Spleen (tissue), 11 donors: ENCODE measurements around the gene GLS. TPM values are rescaled to one million over a fixed set of nuclear protein-coding genes. Genes with fewer than 3 reads are reported as not detected.

ENCODE experiments used
- DNase-seq: peaks from one replicate; pipeline ENCODE4 v3.0.0-alpha.2; 2020
- H3K27ac ChIP-seq, 8 donors: fragments of 200-600 bp; sonication (generic) in 7 of 8; 1 replicate in 4 of 8; 2 replicates in 4 of 8; pipeline versions ENCODE4 v1.5.0 to v1.8.0; 2016 to 2021; ENCODE audit warnings: inconsistent platforms in 4 of 8, mild to moderate bottlenecking in 4 of 8, moderate library complexity in 1 of 8
- H3K27me3 ChIP-seq, 7 donors: fragments of 200-600 bp; sonication (generic) in 6 of 7; replicated peaks in 1 of 7; 1 replicate in 4 of 7; 2 replicates in 3 of 7; pipeline versions ENCODE4 v1.5.0 to v1.8.0; 2016 to 2021; ENCODE audit warnings: inconsistent platforms in 3 of 7, mild to moderate bottlenecking in 1 of 7
- H3K36me3 ChIP-seq, 6 donors: fragments of 200-600 bp; sonication (generic) in 5 of 6; 1 replicate in 4 of 6; 2 replicates in 2 of 6; pipeline versions ENCODE4 v1.5.0 to v1.8.0; 2016 to 2021; ENCODE audit warnings: inconsistent platforms in 2 of 6
- H3K4me1 ChIP-seq, 6 donors: fragments of 200-600 bp; sonication (generic) in 5 of 6; 1 replicate in 3 of 6; 2 replicates in 3 of 6; pipeline versions ENCODE4 v1.5.0 to v1.8.0; 2016 to 2021; ENCODE audit warnings: inconsistent platforms in 3 of 6
- H3K4me3 ChIP-seq, 8 donors: fragments of 200-600 bp; sonication (generic) in 7 of 8; 1 replicate in 4 of 8; 2 replicates in 4 of 8; pipeline versions ENCODE4 v1.5.0 to v1.8.0; 2016 to 2021; ENCODE audit warnings: inconsistent platforms in 4 of 8, mild to moderate bottlenecking in 4 of 8, moderate library complexity in 2 of 8
- H3K9me3 ChIP-seq, 8 donors: fragments of 200-600 bp; sonication (generic) in 7 of 8; 1 replicate in 4 of 8; 2 replicates in 4 of 8; pipeline versions ENCODE4 v1.5.0 to v1.8.0; 2016 to 2021; ENCODE audit warnings: inconsistent platforms in 4 of 8
- POLR2A ChIP-seq, 3 donors: fragments of 450-650 bp; IDR thresholded peaks; one replicate each; pipeline ENCODE4 v1.5.1; 2017; ENCODE audit warnings: antibody characterized with exemption in 3 of 3, mild to moderate bottlenecking in 1 of 3
- POLR2AphosphoS5 ChIP-seq, 3 donors: sonication (generic); formaldehyde crosslinking; IDR thresholded peaks; one replicate each; pipeline ENCODE4 v1.5.1; 2017; ENCODE audit warnings: antibody characterized with exemption in 3 of 3
- WGBS, 5 donors: extraction: QIAGEN DNeasy Blood & Tissue Kit in 3 of 5; methylation state at CpG; one replicate each; pipeline versions ENCODE4 v1.1.5 to v1.1.7; 2013 to 2018; 5-methylcytosine and 5-hydroxymethylcytosine counted together
- intact Hi-C: fragments of 100-400 bp; cut with DNase I; formaldehyde crosslinking; loops from one replicate; pipeline ENCODE4 v1.15.0; 2023; ENCODE audit warnings: low total_unique reads
- polyA plus RNA-seq, 3 donors: library from polyadenylated mRNA; stranded (reverse); fragments of 200-250 nt; gene quantifications; one replicate each; pipeline ENCODE4 v1.2.1, GENCODE V29; 2013
- total RNA-seq, 7 donors: library from RNA; depleted of rRNA in 3 of 7; stranded (reverse); fragments of >200 nt in 3 of 7; fragmentation: NEBNext Ultra II Directional in 4 of 7; extraction: Animal tissue kit (Norgen Biotek cat#: 25700) in 4 of 7; gene quantifications; one replicate each; pipeline versions ENCODE4 v1.1.0 to v1.2.1, GENCODE V29; 2016 to 2021
- TF ChIP-seq, protein P1 (sequence below), 11 experiments: fragments of 200-600 bp in 7 of 11; fragments of 450-650 bp in 4 of 11; sonication (generic) in 4 of 11; IDR thresholded peaks in 8 of 11; conservative IDR thresholded peaks in 3 of 11; 1 replicate in 7 of 11; 2 replicates in 4 of 11; pipeline versions ENCODE4 v1.4.0 to v1.8.0; 2016 to 2021; ENCODE audit warnings: antibody characterized with exemption in 11 of 11, inconsistent platforms in 4 of 11, mild to moderate bottlenecking in 1 of 11
- donor health status: healthy with polysubstance abuse.
- donor health status: DM: no; HTN: no; CAD: no; lungs with moderate emphysema.
- donor health status: DM: no; HTN: no; CAD: no.
- donor health status: Bipolar disorder and iron deficiency.
- donor health status: healthy.
- donor health status: DM: no; HTN: no; CAD: no.
- donor health status: DM: yes; HTN: yes; CAD: no.

Gene GLS
- total and polyA plus RNA-seq, 10 donors, result 42.3 to 254 (median 176) TPM

DNA sequence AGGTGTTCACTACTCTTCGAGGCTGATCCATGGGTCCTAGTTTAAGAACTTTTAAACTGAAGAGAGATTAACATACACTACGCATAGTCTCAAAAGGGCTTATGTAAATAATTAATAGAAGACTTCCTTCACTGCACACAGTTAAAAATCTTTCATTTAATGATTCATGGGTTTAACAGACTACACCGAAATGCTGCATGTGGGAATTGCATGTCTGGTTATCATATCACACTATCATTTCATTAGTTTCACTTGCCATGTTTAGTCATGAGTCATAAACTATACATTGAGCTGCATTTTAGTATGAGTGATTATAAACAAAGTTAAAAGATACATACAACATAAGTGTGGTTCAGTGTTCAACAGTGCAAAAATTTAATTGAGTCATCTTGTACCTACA lies 31.2 kb downstream of the GLS start:
- DNase-seq, result no peak
- TF ChIP-seq, protein P1, sequence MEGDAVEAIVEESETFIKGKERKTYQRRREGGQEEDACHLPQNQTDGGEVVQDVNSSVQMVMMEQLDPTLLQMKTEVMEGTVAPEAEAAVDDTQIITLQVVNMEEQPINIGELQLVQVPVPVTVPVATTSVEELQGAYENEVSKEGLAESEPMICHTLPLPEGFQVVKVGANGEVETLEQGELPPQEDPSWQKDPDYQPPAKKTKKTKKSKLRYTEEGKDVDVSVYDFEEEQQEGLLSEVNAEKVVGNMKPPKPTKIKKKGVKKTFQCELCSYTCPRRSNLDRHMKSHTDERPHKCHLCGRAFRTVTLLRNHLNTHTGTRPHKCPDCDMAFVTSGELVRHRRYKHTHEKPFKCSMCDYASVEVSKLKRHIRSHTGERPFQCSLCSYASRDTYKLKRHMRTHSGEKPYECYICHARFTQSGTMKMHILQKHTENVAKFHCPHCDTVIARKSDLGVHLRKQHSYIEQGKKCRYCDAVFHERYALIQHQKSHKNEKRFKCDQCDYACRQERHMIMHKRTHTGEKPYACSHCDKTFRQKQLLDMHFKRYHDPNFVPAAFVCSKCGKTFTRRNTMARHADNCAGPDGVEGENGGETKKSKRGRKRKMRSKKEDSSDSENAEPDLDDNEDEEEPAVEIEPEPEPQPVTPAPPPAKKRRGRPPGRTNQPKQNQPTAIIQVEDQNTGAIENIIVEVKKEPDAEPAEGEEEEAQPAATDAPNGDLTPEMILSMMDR (IDR thresholded peaks at IDR 0.05 in 8 of 11, conservative IDR thresholded peaks at IDR 0.05 in 3 of 11), result no peak
- TF ChIP-seq POLR2A (IDR thresholded peaks at IDR 0.05) (no peak), POLR2AphosphoS5 (IDR thresholded peaks at IDR 0.05) (no peak)
- Histone ChIP-seq H3K27ac (no peak overlapping the region), H3K27me3 (no peaks in the 10 kb centered on the region), H3K36me3 (peaks cover 0 to 94% (median 28%) of the 10 kb centered on the region in 6 donors), H3K4me3 (no peak overlapping the region), H3K9me3 (no peaks in the 10 kb centered on the region), H3K4me1 (peaks cover 0 to 10% (median 0%) of the 10 kb centered on the region in 6 donors)
- intact Hi-C loops, result no loop called here
- 76 to 84% (median 82%) methylated on average over 3 of the region's 3 CpGs for WGBS, 5 donors

DNA sequence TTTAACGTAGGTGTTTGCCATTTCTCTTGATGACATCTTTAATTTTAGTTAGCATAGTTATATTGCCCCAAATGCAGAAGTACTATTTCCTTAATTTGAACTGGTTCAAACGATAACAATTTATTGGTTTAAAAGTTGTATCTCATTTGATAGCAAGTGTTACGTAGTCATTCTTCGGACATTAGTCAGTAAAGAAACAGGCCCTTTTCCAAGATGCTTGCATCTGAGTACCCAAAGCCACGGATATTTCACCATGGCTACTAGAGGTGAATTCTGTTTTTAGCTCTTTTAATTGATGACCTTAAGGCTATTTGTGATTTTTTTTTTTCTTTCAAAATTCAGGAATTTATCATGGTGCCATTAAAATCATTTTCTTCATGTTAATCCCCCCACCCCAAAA lies 32.1 kb downstream of the GLS start:
- intact Hi-C loops, result no loop called here
- Histone ChIP-seq H3K27me3 (no peaks in the 10 kb centered on the region), H3K36me3 (peaks cover 0 to 94% (median 31%) of the 10 kb centered on the region in 6 donors), H3K9me3 (no peaks in the 10 kb centered on the region), H3K4me3 (no peak overlapping the region), H3K27ac (no peak overlapping the region), H3K4me1 (peaks cover 0 to 10% (median 0%) of the 10 kb centered on the region in 6 donors)
- no peak for DNase-seq
- WGBS, 5 donors, result 89 to 97% (median 93%) methylated on average over 5 of the region's 5 CpGs
- TF ChIP-seq, protein P1 (IDR thresholded peaks at IDR 0.05 in 8 of 11, conservative IDR thresholded peaks at IDR 0.05 in 3 of 11), result no peak
- no peak for TF ChIP-seq POLR2A (IDR thresholded peaks at IDR 0.05)
- no peak for TF ChIP-seq POLR2AphosphoS5 (IDR thresholded peaks at IDR 0.05)

DNA sequence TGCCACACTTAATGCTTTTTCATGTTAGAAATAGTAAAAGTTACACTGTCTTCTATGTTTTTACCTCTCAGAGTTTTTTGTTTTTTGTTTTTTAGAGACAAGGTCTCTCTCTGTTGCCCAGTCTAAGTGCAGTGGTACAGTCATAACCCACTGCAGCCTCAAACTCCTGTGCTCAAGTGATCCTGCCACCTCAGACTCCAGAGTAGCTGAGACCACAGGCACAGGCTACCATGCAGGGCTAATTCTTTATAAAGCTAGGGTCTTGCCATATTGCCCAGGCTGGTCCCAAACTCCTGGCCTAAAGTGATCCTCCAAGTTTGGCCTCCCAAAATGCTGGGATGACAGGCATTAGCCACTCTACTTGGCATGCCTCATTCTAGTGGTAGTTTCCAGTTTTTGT lies 33.1 kb downstream of the GLS start:
- H3K27ac ChIP-seq, result no peak overlapping the region
- H3K9me3 ChIP-seq, result no peaks in the 10 kb centered on the region
- peaks cover 0 to 94% (median 23%) of the 10 kb centered on the region in 6 donors for H3K36me3 ChIP-seq
- no peak overlapping the region for H3K4me3 ChIP-seq
- no peak for TF ChIP-seq POLR2A (IDR thresholded peaks at IDR 0.05)
- TF ChIP-seq, protein P1 (IDR thresholded peaks at IDR 0.05 in 8 of 11, conservative IDR thresholded peaks at IDR 0.05 in 3 of 11), result no peak
- no peak for TF ChIP-seq POLR2AphosphoS5 (IDR thresholded peaks at IDR 0.05)
- peaks cover 0 to 10% (median 0%) of the 10 kb centered on the region in 6 donors for H3K4me1 ChIP-seq
- H3K27me3 ChIP-seq, result no peaks in the 10 kb centered on the region
- no peak for DNase-seq
- intact Hi-C loops, result no loop called here

- TF ChIP-seq POLR2AphosphoS5 (IDR thresholded peaks at IDR 0.05) (no peak), POLR2A (IDR thresholded peaks at IDR 0.05) (no peak)
- TF ChIP-seq, protein P1 (IDR thresholded peaks at IDR 0.05 in 8 of 11, conservative IDR thresholded peaks at IDR 0.05 in 3 of 11), result no peak
- Histone ChIP-seq H3K9me3 (no peaks in the 10 kb centered on the region), H3K36me3 (peaks cover 0 to 96% (median 28%) of the 10 kb centered on the region in 6 donors), H3K27ac (no peak overlapping the region), H3K27me3 (no peaks in the 10 kb centered on the region), H3K4me1 (peaks cover 0 to 2% (median 0%) of the 10 kb centered on the region in 6 donors), H3K4me3 (no peak overlapping the region)
- 58 to 90% (median 70%) methylated on average over 3 of the region's 3 CpGs for WGBS, 5 donors
- DNase-seq, result no peak
- intact Hi-C loops, result no loop called here
These were observed 36.2 kb downstream of the GLS start for GRCh38 chr2:190916829-190917228.
